Body of pancreas (tissue), 4 donors: ENCODE measurements around the gene CCDC27. TPM values are rescaled to one million over a fixed set of nuclear protein-coding genes. Genes with fewer than 3 reads are reported as not detected.

Source experiments
- ATAC-seq: fragments of 150-250 bp; one replicate; pipeline ENCODE4 v1.9.1; 2016
- DNase-seq, 4 donors: peaks; one replicate each; pipeline ENCODE4 v3.0.0-alpha.2; 2019
- H3K27ac ChIP-seq, 4 donors: fragments of 200-600 bp; sonication (generic); 1 replicate in 3 of 4; 2 replicates in 1 of 4; pipeline versions ENCODE4 v1.5.1 to v1.6.1; 2016 to 2019; ENCODE audit warnings: mild to moderate bottlenecking in 1 of 4, mixed read lengths in 1 of 4, moderate library complexity in 1 of 4
- H3K27me3 ChIP-seq, 2 donors: fragments of 200-600 bp; sonication (generic); one replicate each; pipeline ENCODE4 v1.6.0; 2016; ENCODE audit warnings: mild to moderate bottlenecking in 1 of 2
- H3K36me3 ChIP-seq, 2 donors: fragments of 200-600 bp; sonication (generic); replicated peaks in 1 of 2; 2 replicates each; pipeline ENCODE4 v1.5.1; 2016; ENCODE audit warnings: low read depth in 2 of 2; ENCODE audit not compliant: insufficient read depth in 1 of 2
- H3K4me1 ChIP-seq: fragments of 200-600 bp; sonication (generic); one replicate; pipeline ENCODE4 v1.6.0; 2016
- H3K4me3 ChIP-seq, 2 donors: fragments of 200-600 bp; sonication (generic); 1 replicate in 1 of 2; 2 replicates in 1 of 2; pipeline ENCODE4 v1.5.1; 2016 to 2019
- H3K9me3 ChIP-seq, 3 donors: fragments of 200-600 bp; sonication (generic); 1 replicate in 2 of 3; 2 replicates in 1 of 3; pipeline ENCODE4 v1.5.1; 2016
- POLR2A ChIP-seq, 3 donors: fragments of 450-650 bp; IDR thresholded peaks; one replicate each; pipeline ENCODE4 v1.6.1; 2016; ENCODE audit warnings: antibody characterized with exemption in 3 of 3, mild to moderate bottlenecking in 2 of 3
- WGBS, 2 donors: methylation state at CpG; one replicate each; pipeline ENCODE4 v1.1.5; 2017; 5-methylcytosine and 5-hydroxymethylcytosine counted together
- intact Hi-C: fragments of 100-400 bp; cut with DNase I; formaldehyde crosslinking; loops from one replicate; pipeline ENCODE4 v1.15.1; 2023
- total RNA-seq, 2 donors: library from RNA; depleted of rRNA; stranded (reverse); fragments of >200 nt; gene quantifications; one replicate each; pipeline ENCODE4 v1.1.0, GENCODE V29; 2016
- TF ChIP-seq, protein P1 (sequence below), 7 experiments: fragments of 450-650 bp in 4 of 7; fragments of 200-600 bp in 3 of 7; sonication (generic) in 3 of 7; IDR thresholded peaks; one replicate each; pipeline ENCODE4 v1.5.1; 2016 to 2019; ENCODE audit warnings: antibody characterized with exemption in 7 of 7

Gene CCDC27
- total RNA-seq, 2 donors from 2014 or later, result not detected

DNA sequence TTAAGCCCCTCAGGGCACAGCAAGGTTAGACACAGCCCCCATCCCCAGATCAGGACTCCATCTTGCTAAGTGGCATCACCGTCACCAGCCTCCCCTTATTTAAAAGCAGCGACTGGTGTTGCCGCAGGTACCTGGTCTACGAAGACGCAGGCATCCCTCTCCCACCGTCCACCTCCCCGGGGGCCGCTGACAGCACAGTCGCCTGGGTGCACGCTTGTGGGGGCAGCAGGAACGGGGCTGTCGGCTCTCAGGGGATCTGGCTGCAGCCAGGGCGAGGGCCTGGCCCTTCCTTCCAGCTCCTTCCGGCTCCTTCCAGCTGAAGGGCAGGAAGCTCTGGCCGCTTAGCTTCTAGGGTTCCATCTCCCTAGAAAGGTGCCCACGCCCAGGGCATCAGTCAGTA lies 17.6 kb upstream of the CCDC27 start:
- no peak for TF ChIP-seq POLR2A (IDR thresholded peaks at IDR 0.05)
- TF ChIP-seq, protein P1, sequence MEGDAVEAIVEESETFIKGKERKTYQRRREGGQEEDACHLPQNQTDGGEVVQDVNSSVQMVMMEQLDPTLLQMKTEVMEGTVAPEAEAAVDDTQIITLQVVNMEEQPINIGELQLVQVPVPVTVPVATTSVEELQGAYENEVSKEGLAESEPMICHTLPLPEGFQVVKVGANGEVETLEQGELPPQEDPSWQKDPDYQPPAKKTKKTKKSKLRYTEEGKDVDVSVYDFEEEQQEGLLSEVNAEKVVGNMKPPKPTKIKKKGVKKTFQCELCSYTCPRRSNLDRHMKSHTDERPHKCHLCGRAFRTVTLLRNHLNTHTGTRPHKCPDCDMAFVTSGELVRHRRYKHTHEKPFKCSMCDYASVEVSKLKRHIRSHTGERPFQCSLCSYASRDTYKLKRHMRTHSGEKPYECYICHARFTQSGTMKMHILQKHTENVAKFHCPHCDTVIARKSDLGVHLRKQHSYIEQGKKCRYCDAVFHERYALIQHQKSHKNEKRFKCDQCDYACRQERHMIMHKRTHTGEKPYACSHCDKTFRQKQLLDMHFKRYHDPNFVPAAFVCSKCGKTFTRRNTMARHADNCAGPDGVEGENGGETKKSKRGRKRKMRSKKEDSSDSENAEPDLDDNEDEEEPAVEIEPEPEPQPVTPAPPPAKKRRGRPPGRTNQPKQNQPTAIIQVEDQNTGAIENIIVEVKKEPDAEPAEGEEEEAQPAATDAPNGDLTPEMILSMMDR (IDR thresholded peaks at IDR 0.05), result no peak
- 91 to 95% methylated on average over 11 to 14 of the region's 16 CpGs for WGBS, 2 donors
- DNase-seq (no peak), ATAC-seq (no peak)
- Histone ChIP-seq H3K27ac (no peak overlapping the region), H3K4me1 (no peaks in the 10 kb centered on the region), H3K36me3 (peaks cover 0 to 5% of the 10 kb centered on the region in 2 donors), H3K27me3 (no peaks in the 10 kb centered on the region), H3K9me3 (no peaks in the 10 kb centered on the region), H3K4me3 (no peak overlapping the region)
- intact Hi-C loops, result no loop called here

DNA sequence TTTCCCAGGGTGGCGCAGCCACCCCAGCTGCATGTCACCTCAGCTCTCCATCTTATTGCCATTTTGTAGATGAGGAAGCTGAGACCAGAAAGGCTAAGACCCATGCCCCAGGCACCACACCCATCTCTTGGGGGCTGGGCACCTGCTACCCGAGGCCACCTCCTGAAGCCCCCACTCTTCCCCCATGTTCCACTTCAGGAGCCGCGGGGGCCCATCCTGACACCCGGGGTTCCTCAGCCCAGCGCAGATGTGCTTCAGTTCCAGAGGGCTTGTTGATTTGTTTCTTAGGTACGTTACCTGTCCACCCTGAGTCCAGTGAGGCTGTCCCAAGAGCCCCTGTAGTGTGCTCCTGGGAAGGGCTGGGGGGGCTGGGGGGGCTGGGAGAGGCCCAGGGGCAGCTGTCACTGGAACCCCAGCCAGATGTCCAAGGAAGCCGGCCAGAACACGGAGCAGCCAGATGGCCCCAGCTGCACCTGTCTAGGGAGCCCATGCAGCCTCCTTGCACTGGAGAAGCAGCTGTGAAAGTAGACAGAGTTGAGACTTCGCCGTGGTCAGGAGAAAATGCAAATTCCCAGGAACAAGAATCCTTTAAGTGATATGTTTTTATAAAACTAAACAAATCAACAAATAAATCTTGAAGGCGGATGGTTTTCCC lies 17.1 kb upstream of the CCDC27 start:
- H3K27ac ChIP-seq, result no peak overlapping the region
- H3K9me3 ChIP-seq, result no peaks in the 10 kb centered on the region
- no peaks in the 10 kb centered on the region for H3K27me3 ChIP-seq
- H3K36me3 ChIP-seq, result peaks cover 0 to 5% of the 10 kb centered on the region in 2 donors
- DNase-seq (no peak), ATAC-seq (no peak)
- WGBS, 2 donors, result 84 to 91% methylated on average over 9 to 12 of the region's 12 CpGs
- H3K4me1 ChIP-seq, result no peaks in the 10 kb centered on the region
- intact Hi-C loops, result no loop called here
- no peak overlapping the region for H3K4me3 ChIP-seq
- TF ChIP-seq, protein P1 (IDR thresholded peaks at IDR 0.05), result no peak
- TF ChIP-seq POLR2A (IDR thresholded peaks at IDR 0.05), result no peak

DNA sequence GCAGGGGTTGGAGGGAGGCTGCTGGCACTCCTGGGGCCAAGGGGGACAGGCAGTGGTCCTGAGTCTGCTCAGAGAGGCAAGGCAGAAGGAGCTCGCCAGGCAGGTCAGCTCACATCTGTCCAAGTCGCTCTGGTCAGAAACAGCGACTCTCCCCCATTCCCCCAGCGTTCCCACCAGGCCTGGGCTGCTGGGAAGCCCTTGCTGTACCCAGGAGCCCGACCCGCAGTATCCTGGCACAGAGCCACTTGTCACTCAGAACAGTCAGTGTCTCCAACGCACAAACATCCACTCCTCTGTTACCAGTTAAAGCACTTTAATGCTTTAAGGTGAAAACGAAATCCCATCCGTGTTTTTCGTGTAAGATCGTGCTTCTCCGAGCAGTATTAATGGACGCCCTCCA lies 16.6 kb upstream of the CCDC27 start:
- TF ChIP-seq POLR2A (IDR thresholded peaks at IDR 0.05), result no peak
- TF ChIP-seq, protein P1 (IDR thresholded peaks at IDR 0.05), result no peak

DNA sequence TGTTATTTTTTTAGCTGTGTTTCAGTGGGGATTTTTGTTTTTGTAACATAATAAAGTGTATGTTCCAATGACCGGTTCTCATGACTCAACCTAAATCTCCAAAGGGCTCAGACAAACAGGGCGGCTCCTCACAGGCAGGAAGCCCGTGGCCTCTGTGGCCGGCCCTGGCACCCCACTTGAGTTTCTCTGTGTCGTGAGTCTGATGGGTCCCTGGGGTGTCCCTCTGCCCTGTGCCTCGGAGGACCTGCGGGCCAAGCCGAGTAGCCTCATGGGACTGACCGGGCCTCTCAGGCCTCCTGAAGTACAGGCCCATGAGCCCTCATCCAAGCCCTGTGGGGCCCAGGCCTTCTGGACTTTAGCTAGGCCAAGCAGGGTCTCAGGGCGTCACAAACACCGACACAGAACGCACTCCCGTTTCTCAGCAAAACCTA lies 16.1 kb upstream of the CCDC27 start:
- Histone ChIP-seq H3K4me1 (no peaks in the 10 kb centered on the region), H3K27me3 (no peaks in the 10 kb centered on the region), H3K27ac (no peak overlapping the region), H3K4me3 (no peak overlapping the region), H3K36me3 (peaks cover 0 to 5% of the 10 kb centered on the region in 2 donors), H3K9me3 (no peaks in the 10 kb centered on the region)
- intact Hi-C loops, result no loop called here
- DNase-seq (no peak), ATAC-seq (no peak)
- 85 to 89% methylated on average over 12 to 13 of the region's 13 CpGs for WGBS, 2 donors
- TF ChIP-seq, protein P1 (IDR thresholded peaks at IDR 0.05), result no peak
- no peak for TF ChIP-seq POLR2A (IDR thresholded peaks at IDR 0.05)

More for the DNA sequence above, 16.6 kb upstream of the CCDC27 start:
- 77 to 88% methylated on average over 7 to 13 of the region's 13 CpGs for WGBS, 2 donors
- ATAC-seq, result no peak
- Histone ChIP-seq H3K9me3 (no peaks in the 10 kb centered on the region), H3K4me1 (no peaks in the 10 kb centered on the region), H3K27ac (no peak overlapping the region), H3K36me3 (peaks cover 0 to 5% of the 10 kb centered on the region in 2 donors), H3K27me3 (no peaks in the 10 kb centered on the region), H3K4me3 (no peak overlapping the region)
- intact Hi-C loops, result no loop called here
- DNase-seq, result no peak

DNA sequence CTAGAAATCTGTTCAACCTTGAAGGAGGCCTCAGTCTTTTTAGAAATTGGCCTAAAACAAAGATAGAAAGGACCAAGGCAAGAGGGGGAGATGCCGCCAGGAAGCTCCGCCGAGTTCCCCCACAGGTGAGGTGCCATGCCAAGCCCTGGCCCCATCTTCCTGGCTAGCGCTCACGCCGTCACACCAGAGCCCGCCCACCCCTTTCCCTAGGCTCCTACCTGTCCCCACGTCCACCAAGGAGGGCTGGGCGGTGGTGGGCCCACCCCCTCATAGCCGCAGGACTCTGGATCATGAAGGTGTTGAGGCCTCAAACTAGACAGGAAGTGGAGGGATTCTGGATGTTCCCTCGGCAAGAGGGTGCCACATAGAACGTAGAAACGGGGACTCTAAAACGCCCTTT lies 15.5 kb upstream of the CCDC27 start:
- Histone ChIP-seq H3K4me3 (no peak overlapping the region), H3K9me3 (no peaks in the 10 kb centered on the region), H3K27me3 (no peaks in the 10 kb centered on the region), H3K4me1 (no peaks in the 10 kb centered on the region), H3K36me3 (peaks cover 0 to 5% of the 10 kb centered on the region in 2 donors), H3K27ac (no peak overlapping the region)
- ATAC-seq (no peak), DNase-seq (no peak)
- intact Hi-C loops, result no loop called here
- WGBS, 2 donors, result 82 to 87% methylated on average over 7 to 13 of the region's 14 CpGs
- TF ChIP-seq, protein P1 (IDR thresholded peaks at IDR 0.05), result no peak
- no peak for TF ChIP-seq POLR2A (IDR thresholded peaks at IDR 0.05)
